WTC11 (cell line): Measurements from ENCODE around the gene ALG8.

Experiments
- CREB1 ChIP-seq: sonication (generic); formaldehyde crosslinking; IDR thresholded peaks from 2 replicates; pipeline ENCODE4 v1.8.0; 2023; ENCODE audit warnings: mild to moderate bottlenecking, missing genetic modification reagents
- CREM ChIP-seq: sonication (generic); formaldehyde crosslinking; IDR thresholded peaks from 2 replicates; pipeline ENCODE4 v1.8.1; 2022; ENCODE audit warnings: mild to moderate bottlenecking, missing genetic modification reagents, moderate library complexity
- CTCF ChIP-seq: fragments of 200-600 bp; IDR thresholded peaks from 2 replicates; pipeline ENCODE4 v1.8.0; 2022; ENCODE audit warnings: antibody characterized with exemption
- ELF4 ChIP-seq: sonication (generic); formaldehyde crosslinking; IDR thresholded peaks from 2 replicates; pipeline ENCODE4 v1.8.1; 2022; ENCODE audit warnings: low read depth, mild to moderate bottlenecking, moderate library complexity, missing genetic modification reagents
- GABPB1 ChIP-seq: sonication (generic); formaldehyde crosslinking; IDR thresholded peaks from 2 replicates; pipeline ENCODE4 v1.8.1; 2023; ENCODE audit warnings: mild to moderate bottlenecking, missing genetic modification reagents
- RELA ChIP-seq: sonication (generic); formaldehyde crosslinking; IDR thresholded peaks from 2 replicates; pipeline ENCODE4 v1.8.1; 2022; ENCODE audit warnings: missing genetic modification reagents, mild to moderate bottlenecking, borderline replicate concordance
- USF1 ChIP-seq: sonication (generic); formaldehyde crosslinking; IDR thresholded peaks from 2 replicates; pipeline ENCODE4 v1.8.0; 2022; ENCODE audit warnings: mild to moderate bottlenecking, missing genetic modification reagents
- ZBTB21 ChIP-seq: sonication (generic); formaldehyde crosslinking; IDR thresholded peaks from 2 replicates; pipeline ENCODE4 v1.8.1; 2023; ENCODE audit warnings: mild to moderate bottlenecking, missing genetic modification reagents, borderline replicate concordance
- TF ChIP-seq, protein P1 (sequence below): sonication (generic); formaldehyde crosslinking; IDR thresholded peaks from 2 replicates; pipeline ENCODE4 v1.8.0; 2022; ENCODE audit warnings: mild to moderate bottlenecking, missing genetic modification reagents
- TF ChIP-seq, protein P2 (sequence below): sonication (generic); formaldehyde crosslinking; conservative IDR thresholded peaks from 2 replicates; pipeline ENCODE4 v1.8.1; 2022; ENCODE audit warnings: mild to moderate bottlenecking, missing genetic modification reagents

DNA sequence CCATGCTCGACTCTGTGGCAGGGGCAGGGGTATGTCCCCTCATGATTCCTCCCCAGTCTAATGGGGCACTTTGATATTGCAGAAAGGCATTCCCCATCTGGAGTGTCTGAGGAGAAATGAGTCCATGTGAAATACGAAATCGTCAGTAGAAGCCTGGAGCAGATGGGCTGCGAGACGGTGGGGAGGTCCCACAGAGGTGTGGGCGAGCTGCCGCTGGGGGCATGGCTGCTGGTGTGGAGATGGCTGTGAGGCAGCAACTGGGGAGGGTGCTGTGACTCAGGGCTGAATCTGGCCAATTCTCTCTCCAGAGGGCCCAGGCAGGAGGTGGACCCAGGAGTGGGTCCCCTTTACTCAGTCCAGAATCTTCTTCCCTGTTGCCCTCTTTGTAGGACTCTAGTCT lies 37.8 kb upstream of the ALG8 start:
- TF ChIP-seq ELF4 (no peak), CTCF (no peak), CREM (CRISPR knock-in tag) (no peak), RELA (CRISPR knock-in tag) (no peak), CREB1 (no peak), USF1 (CRISPR knock-in tag) (no peak), GABPB1 (no peak), ZBTB21 (no peak)
- TF ChIP-seq, protein P1, sequence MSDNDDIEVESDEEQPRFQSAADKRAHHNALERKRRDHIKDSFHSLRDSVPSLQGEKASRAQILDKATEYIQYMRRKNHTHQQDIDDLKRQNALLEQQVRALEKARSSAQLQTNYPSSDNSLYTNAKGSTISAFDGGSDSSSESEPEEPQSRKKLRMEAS (CRISPR knock-in tag): no peak
- TF ChIP-seq, protein P2, sequence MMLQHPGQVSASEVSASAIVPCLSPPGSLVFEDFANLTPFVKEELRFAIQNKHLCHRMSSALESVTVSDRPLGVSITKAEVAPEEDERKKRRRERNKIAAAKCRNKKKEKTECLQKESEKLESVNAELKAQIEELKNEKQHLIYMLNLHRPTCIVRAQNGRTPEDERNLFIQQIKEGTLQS (CRISPR knock-in tag): no peak
